ENCODE measurements around the gene SP140L.
"Not testable (repeated sequence)": the region's sequence is repeated elsewhere in the genome, so short reads cannot be mapped to it uniquely, and the experiment has no call there.

SP140L gene

DNA sequence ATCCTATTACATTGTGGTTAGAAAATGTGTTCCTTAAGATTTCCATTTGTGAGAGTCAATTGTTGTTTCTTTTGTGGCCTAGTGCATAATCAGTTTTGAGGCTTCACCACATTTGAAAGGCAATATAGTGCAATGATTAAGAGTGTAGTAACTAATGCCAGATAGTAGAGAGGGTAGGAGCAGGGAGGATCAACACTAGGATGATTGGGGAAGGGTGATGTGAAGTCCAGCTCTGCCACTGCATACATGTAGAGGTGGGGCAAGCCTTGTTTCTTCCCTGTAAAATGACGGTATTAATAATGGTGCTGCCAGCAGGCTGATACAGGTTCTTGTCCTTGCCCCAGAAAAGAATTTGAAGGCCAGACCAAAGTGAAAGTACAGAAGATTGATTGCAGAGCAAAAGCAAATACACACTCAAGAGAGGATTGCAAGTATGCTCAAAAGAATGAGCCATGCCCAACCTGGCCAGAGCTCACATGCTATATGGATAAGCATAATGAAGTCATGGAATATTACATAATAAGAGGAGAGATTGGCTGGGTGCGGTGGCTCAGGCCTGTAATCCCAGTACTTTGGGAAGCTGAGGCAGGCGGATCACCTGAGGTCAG lies 97.0 kb downstream of the SP140L start:
- DNase-seq, result no peak

- DNase-seq, result no peak
These were observed 98.4 kb downstream of the SP140L start for GRCh38 chr2:230425377-230425776.

GRCh38 chr2:230429513-230429912 lies 102.5 kb downstream of the SP140L start:
- DNase-seq, result no peak

GRCh38 chr2:230430957-230431910 lies 104.2 kb downstream of the SP140L start:
- no peak for DNase-seq

- no peak for DNase-seq
These were observed 107.8 kb downstream of the SP140L start for GRCh38 chr2:230434677-230435324.

GRCh38 chr2:230435431-230435830 lies 108.4 kb downstream of the SP140L start:
- DNase-seq, result no peak

GRCh38 chr2:230439121-230439520 lies 112.1 kb downstream of the SP140L start:
- DNase-seq, result not testable (repeated sequence)

DNA sequence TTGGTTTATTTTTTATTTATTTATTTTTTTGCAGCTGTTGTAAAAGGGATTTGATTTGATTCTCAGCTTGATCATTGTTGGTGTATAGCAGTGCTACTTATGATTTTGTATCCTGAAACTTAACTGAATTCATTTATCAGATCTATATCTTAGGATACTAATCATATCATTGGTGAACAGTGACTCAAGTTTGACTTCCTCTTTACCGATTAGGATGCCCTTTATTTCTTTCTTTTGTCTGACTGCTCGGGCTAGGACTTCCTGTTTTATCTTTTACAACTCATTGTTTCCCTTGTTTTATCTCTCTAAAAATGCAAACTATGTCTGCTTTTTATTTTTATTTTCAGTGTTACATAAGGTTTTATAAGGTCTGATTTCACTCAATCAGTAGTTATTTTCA lies 112.6 kb downstream of the SP140L start:
- DNase-seq, result no peak

DNA sequence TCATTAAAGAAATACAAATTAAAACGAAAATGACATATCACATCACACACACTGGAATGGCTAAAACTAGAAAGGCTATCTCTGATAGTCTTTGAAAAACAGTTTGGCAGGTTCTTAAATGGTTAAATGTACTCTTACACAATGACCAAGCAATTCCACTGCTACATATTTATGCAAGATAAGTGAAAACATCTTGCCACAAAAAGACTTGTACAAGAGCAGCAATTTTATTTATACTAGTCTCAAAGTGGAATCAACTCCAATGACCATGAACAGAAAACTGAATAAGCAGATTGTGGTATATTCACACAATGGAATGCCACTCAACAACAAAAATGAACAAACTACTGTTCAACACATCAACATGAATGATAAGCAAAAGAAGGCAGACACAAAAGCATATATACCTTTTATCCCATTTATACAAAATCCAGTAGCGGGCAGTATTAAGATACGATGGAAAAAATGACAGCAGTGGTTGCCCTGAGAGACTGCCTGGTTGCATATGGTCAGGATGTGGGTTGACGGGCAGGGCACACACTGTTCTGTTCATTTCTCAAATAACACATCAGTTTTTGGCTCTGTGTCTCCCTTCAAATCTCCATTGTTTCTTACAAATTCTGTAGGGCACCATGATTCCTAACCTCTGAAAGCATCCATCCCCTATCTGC lies 114.4 kb downstream of the SP140L start:
- DNase-seq, result no peak

GRCh38 chr2:230443541-230443940 lies 116.5 kb downstream of the SP140L start:
- DNase-seq, result no peak

GRCh38 chr2:230444832-230445231 lies 117.8 kb downstream of the SP140L start:
- no peak for DNase-seq

GRCh38 chr2:230447036-230447435 lies 120.0 kb downstream of the SP140L start:
- no peak for DNase-seq

GRCh38 chr2:230447455-230448451 lies 120.8 kb downstream of the SP140L start:
- no peak for DNase-seq

- DNase-seq, result no peak
These were observed 123.0 kb downstream of the SP140L start for GRCh38 chr2:230449901-230450467.

- DNase-seq, result no peak
These were observed 126.0 kb downstream of the SP140L start for GRCh38 chr2:230453006-230453405.
